ENCODE measurements around the gene METTL1.

GRCh38 chr12:57771873-57772428 lies at the start of gene METTL1:
- TF ChIP-seq CTCF (IDR thresholded peaks at IDR 0.05) = no peak
- TF ChIP-seq EZH2 (IDR thresholded peaks at IDR 0.05; ENCODE audit: borderline replicate concordance, insufficient read depth, low read depth, low read length, poor library complexity, severe bottlenecking) = no peak
